ENCODE measurements around the gene GHSR.

The GHSR gene

DNA sequence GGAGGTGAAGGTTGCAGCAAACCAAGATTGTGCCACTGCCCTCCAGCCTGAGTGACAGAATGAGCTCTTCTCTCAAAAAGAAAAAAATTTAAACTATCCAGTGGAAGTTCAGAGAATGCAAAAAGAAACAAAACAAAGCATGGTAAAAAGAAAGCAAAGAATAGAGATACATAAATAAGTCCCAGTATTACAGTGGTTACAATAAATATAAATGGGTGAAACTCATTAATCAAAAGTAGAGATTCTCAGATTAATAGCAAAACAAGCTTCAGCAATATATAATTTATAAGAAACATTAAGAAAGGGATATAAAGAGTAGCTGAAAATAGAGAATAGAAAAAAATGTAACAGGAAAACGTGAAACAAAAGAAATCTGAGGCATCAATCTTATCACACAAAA, 23.6 kb upstream of the GHSR start:
- Histone ChIP-seq H3K36me3 (replicated peaks) (no peaks in the 10 kb centered on the region), H3K27me3 (replicated peaks) (no peaks in the 10 kb centered on the region), H3K4me3 (ENCODE audit: low read depth, low read length) (no peak overlapping the region), H3K27ac (no peak overlapping the region)
- in situ Hi-C loops (cut with HindIII; ENCODE audit: low pct_ligation_motif_present, low sequenced_read_pairs) = no loop called here
- TF ChIP-seq CTCF (IDR thresholded peaks at IDR 0.05; ENCODE audit: low read depth, low read length, missing control alignments) = no peak
- DNase-seq = no peak

GRCh38 chr3:172470588-172470987, 22.3 kb upstream of the GHSR start:
- Histone ChIP-seq H3K27ac (no peak overlapping the region), H3K4me3 (ENCODE audit: low read depth, low read length) (no peak overlapping the region), H3K27me3 (replicated peaks) (no peaks in the 10 kb centered on the region), H3K36me3 (replicated peaks) (no peaks in the 10 kb centered on the region)
- no peak for TF ChIP-seq CTCF (IDR thresholded peaks at IDR 0.05; ENCODE audit: low read depth, low read length, missing control alignments)
- no peak for DNase-seq
- in situ Hi-C loops (cut with HindIII; ENCODE audit: low pct_ligation_motif_present, low sequenced_read_pairs) = no loop called here

GRCh38 chr3:172467170-172467824, 19.0 kb upstream of the GHSR start:
- peak overlapping the region; percentile 43 for H3K27ac ChIP-seq
- in situ Hi-C loops (cut with HindIII; ENCODE audit: low pct_ligation_motif_present, low sequenced_read_pairs) = no loop called here
- peak; percentile 66 for DNase-seq
- no peak overlapping the region for H3K4me3 ChIP-seq (ENCODE audit: low read depth, low read length)
- TF ChIP-seq CTCF (IDR thresholded peaks at IDR 0.05; ENCODE audit: low read depth, low read length, missing control alignments) = no peak
- H3K36me3 ChIP-seq (replicated peaks) = no peaks in the 10 kb centered on the region
- H3K27me3 ChIP-seq (replicated peaks) = no peaks in the 10 kb centered on the region

- in situ Hi-C loops (cut with HindIII; ENCODE audit: low pct_ligation_motif_present, low sequenced_read_pairs) = no loop called here
- peak overlapping the region; percentile 43 for H3K27ac ChIP-seq
Measured at GRCh38 chr3:172466553-172467130, 18.4 kb upstream of the GHSR start.

DNA sequence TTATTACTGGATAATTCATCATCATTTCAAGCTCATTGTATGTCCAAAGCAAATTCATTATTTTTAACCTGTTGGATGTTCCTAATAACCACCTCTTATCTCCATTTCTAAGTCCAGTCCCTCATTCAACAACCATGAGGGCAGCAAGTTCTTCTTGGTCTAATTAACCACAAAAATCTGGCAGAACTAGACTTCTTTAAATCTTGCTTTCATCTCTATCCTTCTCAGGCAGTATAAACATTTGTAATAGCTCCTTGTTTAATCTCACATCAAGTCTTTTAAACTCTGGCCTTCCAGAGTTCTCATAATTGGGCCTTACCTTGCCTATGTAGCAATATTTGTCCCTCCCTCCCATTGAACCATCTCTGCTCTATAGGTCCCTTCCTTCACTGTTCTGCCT, 17.0 kb upstream of the GHSR start:
- DNase-seq = no peak
- Histone ChIP-seq H3K27ac (no peak overlapping the region), H3K4me3 (ENCODE audit: low read depth, low read length) (no peak overlapping the region), H3K36me3 (replicated peaks) (no peaks in the 10 kb centered on the region), H3K27me3 (replicated peaks) (no peaks in the 10 kb centered on the region)
- in situ Hi-C loops (cut with HindIII; ENCODE audit: low pct_ligation_motif_present, low sequenced_read_pairs) = no loop called here
- TF ChIP-seq CTCF (IDR thresholded peaks at IDR 0.05; ENCODE audit: low read depth, low read length, missing control alignments) = no peak

More at GRCh38 chr3:172466553-172467130, 18.4 kb upstream of the GHSR start:
- H3K27me3 ChIP-seq (replicated peaks) = no peaks in the 10 kb centered on the region
- H3K4me3 ChIP-seq (ENCODE audit: low read depth, low read length) = no peak overlapping the region
- no peak for DNase-seq
- TF ChIP-seq CTCF (IDR thresholded peaks at IDR 0.05; ENCODE audit: low read depth, low read length, missing control alignments) = no peak
- no peaks in the 10 kb centered on the region for H3K36me3 ChIP-seq (replicated peaks)

DNA sequence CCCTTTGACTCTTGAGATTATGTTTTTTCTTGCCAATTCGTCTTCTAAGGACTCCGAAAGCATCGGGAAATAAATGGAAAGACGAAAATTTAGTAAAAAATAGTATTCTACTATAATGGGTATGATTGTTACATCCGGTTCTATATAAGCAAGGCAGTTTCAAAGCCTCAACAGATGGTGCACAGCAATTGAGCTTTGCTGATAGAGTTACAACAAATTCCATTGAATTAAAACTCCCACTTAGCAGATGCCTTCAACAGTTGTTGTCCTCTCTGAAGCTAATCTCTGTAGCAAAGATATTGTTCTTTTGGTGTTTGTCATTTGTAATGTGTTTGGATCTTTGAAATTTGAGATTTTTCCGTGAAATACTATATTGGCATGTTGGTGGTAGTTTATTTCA, 16.1 kb upstream of the GHSR start:
- no peak for TF ChIP-seq CTCF (IDR thresholded peaks at IDR 0.05; ENCODE audit: low read depth, low read length, missing control alignments)
- DNase-seq = no peak
- Histone ChIP-seq H3K36me3 (replicated peaks) (no peaks in the 10 kb centered on the region), H3K27me3 (replicated peaks) (no peaks in the 10 kb centered on the region), H3K4me3 (ENCODE audit: low read depth, low read length) (no peak overlapping the region), H3K27ac (no peak overlapping the region)
- in situ Hi-C loops (cut with HindIII; ENCODE audit: low pct_ligation_motif_present, low sequenced_read_pairs) = no loop called here
